Endothelial cell (in vitro differentiated cells): Measurements from ENCODE around the gene BEND6. TPM values are rescaled to one million over a fixed set of nuclear protein-coding genes. Genes with fewer than 3 reads are reported as not detected.

Experiments
- DNase-seq: peaks from one replicate; pipeline ENCODE4 v3.0.0; 2021; ENCODE audit warnings: low spot score
- H3K27ac Mint-ChIP-seq: one replicate; pipeline ENCODE4 v1.8.0; 2021; ENCODE audit warnings: mixed read lengths, inconsistent platforms; ENCODE audit not compliant: unreplicated experiment
- H3K27me3 Mint-ChIP-seq: one replicate; pipeline ENCODE4 v1.8.0; 2021; ENCODE audit warnings: mild to moderate bottlenecking, moderate library complexity, mixed read lengths, inconsistent platforms; ENCODE audit not compliant: unreplicated experiment
- H3K36me3 Mint-ChIP-seq: one replicate; pipeline ENCODE4 v1.8.0; 2021; ENCODE audit warnings: mild to moderate bottlenecking, low read depth, mixed read lengths, inconsistent platforms; ENCODE audit not compliant: unreplicated experiment
- H3K4me1 Mint-ChIP-seq: one replicate; pipeline ENCODE4 v1.8.0; 2021; ENCODE audit warnings: mild to moderate bottlenecking, mixed read lengths, inconsistent platforms; ENCODE audit not compliant: unreplicated experiment
- H3K4me3 Mint-ChIP-seq: one replicate; pipeline ENCODE4 v1.8.0; 2021; ENCODE audit warnings: mild to moderate bottlenecking, mixed read lengths, inconsistent platforms; ENCODE audit not compliant: unreplicated experiment
- H3K9me3 Mint-ChIP-seq: one replicate; pipeline ENCODE4 v1.8.0; 2021; ENCODE audit warnings: mixed read lengths, inconsistent platforms; ENCODE audit not compliant: unreplicated experiment
- CTCF ChIP-seq: fragments of 200-600 bp; sonication (generic); IDR thresholded peaks from one replicate; pipeline ENCODE4 v1.5.0; 2021; ENCODE audit warnings: antibody characterized with exemption; ENCODE audit not compliant: unreplicated experiment
- total RNA-seq: library from RNA; stranded (reverse); fragmentation: NEBNext Ultra II Directional; extraction: Animal tissue kit (Norgen Biotek cat#: 25700); gene quantifications from one replicate; pipeline ENCODE4 v1.2.1, GENCODE V29; 2021; ENCODE audit not compliant: unreplicated experiment

Gene BEND6
- total RNA-seq, 1 donor from 2014 or later, result 0.97 TPM

DNA sequence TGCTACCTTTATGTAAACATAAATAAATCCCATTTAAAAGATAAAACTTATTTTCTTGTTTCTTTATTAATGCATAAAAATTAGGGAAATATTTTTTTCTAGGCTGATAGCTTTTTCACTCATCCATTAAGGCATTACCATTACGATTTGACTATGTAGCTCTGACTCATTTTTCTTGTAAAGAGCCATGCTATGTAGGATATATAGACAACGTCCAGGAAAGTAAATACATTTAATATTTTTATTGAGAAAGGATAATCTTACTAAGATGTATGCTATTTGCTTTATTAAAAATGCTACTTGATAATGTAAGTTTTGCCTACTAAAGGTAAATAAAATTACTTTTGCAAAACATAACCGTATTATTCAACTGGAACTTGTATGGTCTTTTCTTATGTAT lies 72.4 kb downstream of the BEND6 start:
- Mint-ChIP-seq H3K9me3 (no peaks in the 10 kb centered on the region), H3K4me3 (no peak overlapping the region), H3K36me3 (peaks cover 5% of the 10 kb centered on the region), H3K27ac (no peak overlapping the region), H3K4me1 (peaks cover 4% of the 10 kb centered on the region), H3K27me3 (peaks cover 2% of the 10 kb centered on the region)
- no peak for DNase-seq
- TF ChIP-seq CTCF, result no peak

DNA sequence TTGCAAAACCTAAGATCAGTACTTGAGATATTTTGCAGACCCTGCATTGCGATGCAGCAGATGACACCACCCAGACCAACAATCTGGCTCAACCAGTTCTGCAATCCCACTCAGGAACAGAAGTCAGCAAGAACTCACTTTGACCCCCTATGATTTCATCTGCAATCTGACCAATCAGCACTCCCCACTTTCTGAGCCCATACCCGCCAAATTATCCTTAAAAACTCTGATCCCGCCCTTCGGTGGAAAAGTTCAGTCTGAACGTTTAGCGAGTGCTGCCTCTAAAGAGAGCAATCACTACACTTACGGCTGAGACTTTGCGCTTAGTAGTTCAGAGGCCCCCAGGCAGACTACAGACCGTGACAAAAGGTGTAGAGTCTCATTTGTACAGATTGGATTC lies 74.3 kb downstream of the BEND6 start:
- no peak for TF ChIP-seq CTCF
- peaks cover 4% of the 10 kb centered on the region for H3K4me1 Mint-ChIP-seq
- peaks cover 2% of the 10 kb centered on the region for H3K27me3 Mint-ChIP-seq
- H3K9me3 Mint-ChIP-seq, result no peaks in the 10 kb centered on the region
- peaks cover 5% of the 10 kb centered on the region for H3K36me3 Mint-ChIP-seq
- no peak for DNase-seq
- no peak overlapping the region for H3K27ac Mint-ChIP-seq
- no peak overlapping the region for H3K4me3 Mint-ChIP-seq

DNA sequence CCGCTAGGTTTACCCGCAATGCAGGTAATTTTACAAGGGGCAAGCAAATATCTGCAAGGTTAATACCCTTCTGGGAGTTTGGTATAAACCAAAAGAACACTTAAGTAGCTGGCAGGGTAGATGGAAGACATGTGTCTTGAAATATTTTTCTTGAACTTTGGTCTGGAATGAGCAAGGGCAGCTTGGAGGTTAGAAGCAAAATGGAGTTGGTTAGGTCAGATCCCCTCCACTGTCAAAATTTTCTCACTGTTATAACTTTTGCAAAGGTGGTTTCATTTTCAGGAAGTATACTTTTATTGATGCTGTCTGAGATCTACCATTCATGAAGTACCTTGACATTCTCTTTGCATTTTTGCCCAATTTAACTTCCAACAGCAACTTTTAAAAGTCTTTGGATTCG lies 78.3 kb downstream of the BEND6 start:
- Mint-ChIP-seq H3K27me3 (peaks cover 2% of the 10 kb centered on the region), H3K4me3 (no peak overlapping the region), H3K36me3 (no peaks in the 10 kb centered on the region), H3K27ac (no peak overlapping the region), H3K4me1 (peaks cover 4% of the 10 kb centered on the region), H3K9me3 (no peaks in the 10 kb centered on the region)
- no peak for TF ChIP-seq CTCF
- no peak for DNase-seq

- peaks cover 2% of the 10 kb centered on the region for H3K27me3 Mint-ChIP-seq
- H3K4me3 Mint-ChIP-seq, result no peak overlapping the region
- no peak for DNase-seq
- peaks cover 6% of the 10 kb centered on the region for H3K4me1 Mint-ChIP-seq
- no peak overlapping the region for H3K27ac Mint-ChIP-seq
- TF ChIP-seq CTCF, result no peak
- H3K36me3 Mint-ChIP-seq, result no peaks in the 10 kb centered on the region
- no peaks in the 10 kb centered on the region for H3K9me3 Mint-ChIP-seq
Measured at GRCh38 chr6:57035549-57035948, 80.6 kb downstream of the BEND6 start.

DNA sequence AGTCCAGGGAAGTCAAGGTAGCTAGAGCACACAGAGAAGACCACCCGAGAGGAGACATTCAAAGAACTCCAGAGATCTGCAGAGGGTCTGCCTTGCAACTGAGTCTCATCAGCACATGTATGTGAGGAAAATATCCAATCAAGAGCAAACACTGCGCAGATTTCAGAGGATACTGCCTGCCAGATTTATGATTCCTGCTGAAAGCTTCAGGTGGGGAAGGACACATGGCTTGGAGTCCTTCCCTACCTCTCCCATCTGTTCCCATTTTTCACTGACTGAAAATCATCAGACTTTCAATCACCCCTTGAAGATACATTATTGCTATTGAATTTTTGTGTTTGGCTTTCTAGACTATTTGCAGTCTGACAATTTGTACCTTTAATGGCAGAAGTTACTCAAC lies 84.0 kb downstream of the BEND6 start:
- no peak overlapping the region for H3K27ac Mint-ChIP-seq
- H3K27me3 Mint-ChIP-seq, result peaks cover 2% of the 10 kb centered on the region
- no peak for DNase-seq
- no peak overlapping the region for H3K4me3 Mint-ChIP-seq
- H3K36me3 Mint-ChIP-seq, result no peaks in the 10 kb centered on the region
- peaks cover 2% of the 10 kb centered on the region for H3K4me1 Mint-ChIP-seq
- H3K9me3 Mint-ChIP-seq, result no peaks in the 10 kb centered on the region
- no peak for TF ChIP-seq CTCF
